GM21825 (cell line): Measurements from ENCODE around the gene TOM1L2.
"Not testable (repeated sequence)": the region's sequence is repeated elsewhere in the genome, so short reads cannot be mapped to it uniquely, and the experiment has no call there.

Source experiments
- ATAC-seq: cut with Tn5 transposase; IDR thresholded peaks from one replicate; pipeline ENCODE4 v1.9.1; 2021; ENCODE audit warnings: mild to moderate bottlenecking, moderate library complexity; ENCODE audit not compliant: unreplicated experiment

TOM1L2 gene

DNA sequence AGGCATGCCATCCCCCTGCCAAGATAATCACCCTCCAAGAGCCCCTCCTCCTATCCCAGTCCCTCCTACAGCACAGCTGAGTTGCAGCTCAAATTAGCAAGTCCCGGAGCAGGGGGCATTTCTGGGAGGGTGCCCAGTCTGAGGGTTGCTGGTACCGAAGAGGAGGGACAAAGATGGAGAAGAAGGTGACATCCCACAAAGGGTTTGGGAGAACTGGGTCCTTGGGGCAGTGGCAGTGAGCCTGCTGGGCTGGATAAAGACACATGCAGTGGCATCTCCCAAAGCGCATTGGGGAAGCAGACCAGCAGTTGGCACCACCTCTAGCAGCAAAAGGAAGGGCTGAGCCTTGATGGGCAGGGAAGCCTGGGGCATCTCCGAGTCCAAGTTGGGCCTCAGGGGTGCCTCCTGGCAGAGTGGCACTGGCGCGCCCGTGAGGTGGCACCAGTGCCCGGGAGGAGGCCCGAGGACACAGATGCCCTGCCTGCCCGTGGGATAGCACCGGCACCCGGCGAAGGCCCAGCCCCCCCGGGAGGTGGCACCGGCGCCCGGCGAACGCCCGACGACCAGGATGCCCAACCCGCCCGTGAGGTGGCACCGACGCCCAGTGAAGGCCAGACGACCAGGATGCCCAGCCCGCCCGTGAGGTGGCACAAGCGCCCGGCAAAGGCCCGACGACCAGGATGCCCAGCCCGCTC lies 622 bp downstream of the TOM1L2 start:
- no peak for ATAC-seq

DNA sequence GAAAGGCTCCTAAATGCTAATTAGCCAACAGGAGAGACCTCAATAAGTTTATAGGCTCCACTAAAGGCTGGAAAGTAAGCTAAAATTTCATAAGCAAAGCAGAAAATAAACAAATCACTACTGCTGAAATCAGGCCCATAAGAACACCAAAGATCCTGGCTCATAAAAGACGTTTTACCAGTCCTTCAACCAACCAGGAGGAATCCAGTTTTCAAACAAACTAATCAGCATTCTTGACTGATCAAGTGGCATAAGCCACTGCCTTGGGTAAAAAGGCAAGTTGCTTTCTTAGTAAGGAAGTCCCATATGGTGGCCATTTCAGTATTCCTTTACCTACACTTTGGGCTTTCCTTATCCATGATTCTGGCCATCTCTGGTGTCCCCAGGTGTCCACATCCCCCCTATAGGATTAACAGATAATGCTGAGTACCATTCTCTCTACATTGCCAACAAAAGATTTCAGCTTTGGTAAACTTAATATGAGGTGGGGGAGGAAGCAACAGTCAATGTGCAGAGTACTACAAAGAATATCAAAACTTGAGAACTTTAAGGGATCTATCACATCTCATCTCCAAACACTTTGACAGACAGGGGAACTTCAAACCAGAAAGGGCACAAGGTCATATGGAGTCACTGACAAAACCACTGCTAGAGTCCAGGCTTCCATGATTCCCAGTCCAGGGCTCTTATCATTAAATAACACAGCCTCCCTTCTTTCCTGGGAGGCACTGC lies 1.3 kb downstream of the TOM1L2 start:
- ATAC-seq: no peak

DNA sequence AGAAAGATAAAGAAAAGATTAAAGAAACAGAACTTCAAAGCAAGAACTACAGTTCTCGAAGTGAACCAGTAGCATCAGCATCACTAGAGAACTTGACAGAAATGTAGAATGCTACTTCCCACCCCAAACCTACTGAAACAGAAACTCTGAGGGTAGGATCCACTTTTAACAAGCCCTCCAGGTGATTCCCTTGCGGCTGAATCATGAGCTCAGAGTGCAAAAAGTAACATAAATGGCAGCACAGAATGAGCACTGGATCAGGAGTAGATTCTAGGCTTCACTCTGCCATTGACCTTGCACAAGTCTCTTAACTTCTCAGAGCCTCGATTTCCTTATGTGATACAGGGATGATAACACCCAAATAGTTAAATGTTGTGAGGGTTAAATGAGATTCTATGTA lies 5.8 kb downstream of the TOM1L2 start:
- ATAC-seq: no peak

DNA sequence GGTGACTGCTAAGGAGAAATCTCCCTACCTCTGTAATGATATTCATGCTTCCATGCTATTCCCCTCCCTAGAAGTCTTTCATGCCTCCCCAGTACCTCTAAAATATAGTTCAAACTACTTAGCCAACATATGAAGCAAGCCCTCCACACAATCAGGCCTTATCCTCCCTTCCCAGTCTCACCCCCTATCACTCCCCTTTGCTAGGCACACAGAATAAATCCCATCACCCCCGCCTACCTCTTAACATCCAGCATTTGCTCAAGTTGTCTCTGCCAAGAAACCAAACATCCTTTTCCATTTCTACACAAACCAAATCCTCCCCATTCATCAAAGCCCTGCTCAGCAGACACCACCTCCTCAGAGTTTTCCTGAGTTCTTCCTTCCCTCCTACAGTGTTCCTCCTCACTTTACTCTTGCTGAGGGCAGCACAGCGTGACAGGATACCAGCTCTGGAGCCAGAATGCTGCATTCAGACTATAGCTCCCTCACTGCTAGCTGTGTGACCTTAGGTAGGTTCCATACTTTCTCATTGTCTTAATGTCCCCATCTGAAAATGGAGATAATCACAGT lies 7.0 kb downstream of the TOM1L2 start:
- ATAC-seq: no peak

DNA sequence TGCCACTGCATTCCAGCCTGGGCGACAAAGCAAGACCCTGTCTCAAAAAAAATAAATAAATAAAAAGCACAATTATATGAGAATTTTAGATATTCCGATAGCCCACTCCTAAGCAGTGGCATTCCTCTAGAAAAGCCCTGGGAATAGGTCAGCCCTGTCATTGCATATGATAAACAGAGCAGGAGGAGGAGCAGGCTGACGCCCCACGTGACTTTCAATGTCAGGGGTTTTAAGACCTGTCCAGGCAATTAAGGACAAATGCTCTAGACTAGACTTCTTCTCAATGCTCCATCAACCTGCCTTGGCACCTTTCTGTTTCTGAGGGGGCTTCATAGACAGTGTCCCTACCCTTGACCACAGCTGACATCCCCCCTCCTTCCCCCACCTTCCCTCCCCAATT lies 7.5 kb downstream of the TOM1L2 start:
- no peak for ATAC-seq

DNA sequence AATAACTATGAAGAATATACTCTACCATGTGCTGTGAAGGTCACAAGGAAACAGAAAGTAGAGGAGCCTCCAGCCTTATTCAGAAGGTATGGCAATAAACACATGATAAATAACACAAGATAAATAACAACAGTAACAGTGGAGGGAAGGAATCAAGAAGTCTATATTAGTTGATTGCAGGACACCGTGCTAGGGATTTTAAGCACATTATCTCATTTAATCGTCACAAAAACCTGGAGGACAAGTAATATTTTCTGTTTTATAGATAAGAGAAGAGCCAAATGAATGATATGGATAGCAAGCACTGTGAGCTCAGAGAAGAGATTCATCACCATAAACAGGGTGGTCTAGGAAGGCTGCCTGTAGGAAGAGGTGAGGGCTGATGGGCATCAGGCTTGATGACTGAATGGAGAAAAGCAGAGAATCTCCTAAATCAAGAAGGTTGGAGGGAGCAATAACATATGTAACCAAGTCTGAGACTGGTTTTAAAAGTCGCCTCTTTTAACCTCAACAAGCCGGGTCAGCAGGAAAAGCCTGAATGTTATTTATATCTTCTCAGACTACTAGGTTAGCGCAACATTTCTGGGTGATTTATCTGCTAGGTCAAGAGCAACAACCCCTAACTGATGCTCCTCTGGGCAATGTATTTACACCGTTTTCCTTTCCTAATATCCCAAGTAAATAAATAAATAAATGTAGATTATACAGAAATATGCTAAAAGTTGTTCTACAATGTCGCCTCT lies 8.3 kb downstream of the TOM1L2 start:
- ATAC-seq: no peak

DNA sequence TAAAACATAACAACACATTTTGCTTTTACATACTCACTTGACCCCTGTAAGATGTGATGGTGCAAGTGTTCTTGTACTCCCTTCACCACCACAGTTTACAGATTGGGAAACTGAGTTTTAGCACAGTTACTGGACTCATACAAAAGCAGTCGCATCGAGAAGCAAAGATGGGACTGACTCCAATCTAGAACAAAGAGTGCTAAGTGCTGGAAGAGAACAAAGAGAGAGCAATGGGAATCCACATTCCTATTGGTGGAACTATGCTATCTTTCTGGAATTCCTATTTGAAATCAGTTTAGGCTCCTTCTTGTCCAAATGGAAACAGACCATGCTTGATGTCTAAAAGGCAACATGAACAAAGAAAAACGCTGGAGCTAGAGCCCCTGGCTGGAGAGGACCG lies 9.1 kb downstream of the TOM1L2 start:
- no peak for ATAC-seq

DNA sequence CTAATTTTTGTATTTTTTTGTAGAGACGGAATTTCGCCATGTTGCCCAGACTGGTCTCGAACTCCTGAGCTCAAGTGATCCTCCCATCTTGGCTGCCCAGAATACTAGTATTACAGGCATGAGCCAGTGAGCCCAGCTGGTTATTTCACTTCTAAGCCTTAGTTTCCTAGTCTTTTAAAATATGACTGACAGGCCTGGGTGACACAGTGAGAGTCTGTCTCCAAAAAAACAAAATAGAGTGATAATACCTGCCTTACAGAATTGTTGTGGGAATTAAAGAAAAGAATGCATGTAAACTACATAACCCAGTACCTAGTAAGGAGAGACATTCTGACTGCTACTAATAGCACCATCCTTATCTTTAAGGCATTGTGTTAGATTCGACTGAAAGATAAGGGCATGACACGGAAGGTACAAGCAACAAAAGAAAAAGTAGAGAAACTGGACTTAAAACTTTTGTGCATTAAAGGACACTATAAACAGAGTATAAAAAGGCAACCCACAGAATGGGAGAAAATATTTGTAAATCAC lies 11.6 kb downstream of the TOM1L2 start:
- no peak for ATAC-seq

DNA sequence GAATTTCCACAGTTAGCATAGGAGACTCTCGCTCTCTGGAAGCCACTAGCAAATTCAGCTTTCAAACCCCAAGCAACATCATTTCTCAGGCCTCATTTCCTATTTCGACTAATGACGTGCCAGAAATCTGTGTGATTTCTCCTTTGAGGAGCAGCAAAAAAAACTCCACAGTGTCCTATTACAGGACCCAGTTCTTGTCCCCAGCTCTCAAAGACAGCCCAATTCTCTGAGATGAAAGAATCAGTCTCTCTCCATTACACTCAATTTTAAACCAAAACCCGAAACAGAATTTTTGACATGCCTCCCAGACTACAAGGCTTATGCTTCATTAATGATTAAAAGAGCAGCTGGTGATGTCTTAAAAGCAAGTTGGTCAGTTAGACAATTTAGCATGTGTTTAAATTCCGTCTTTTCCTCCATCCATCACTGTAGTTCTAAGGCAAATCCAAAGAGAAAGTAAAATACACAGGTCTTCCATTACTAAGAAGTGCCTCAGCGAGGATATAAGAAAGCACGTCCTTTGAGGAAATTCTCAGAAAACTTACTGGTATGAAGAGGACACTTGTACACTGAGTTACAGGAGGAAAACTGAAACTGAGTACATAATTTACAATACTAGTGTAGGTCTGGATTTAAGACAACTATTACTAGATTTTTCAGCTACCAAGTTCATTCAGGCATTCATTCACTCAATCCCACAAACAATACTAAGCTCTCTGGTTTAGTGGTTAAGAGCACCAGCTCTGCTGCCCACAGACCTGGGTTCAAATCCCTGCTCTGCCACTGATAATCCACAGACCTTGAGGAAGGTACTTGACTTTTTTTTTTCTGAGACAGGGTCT lies 12.5 kb downstream of the TOM1L2 start:
- peak; percentile 62 for ATAC-seq

DNA sequence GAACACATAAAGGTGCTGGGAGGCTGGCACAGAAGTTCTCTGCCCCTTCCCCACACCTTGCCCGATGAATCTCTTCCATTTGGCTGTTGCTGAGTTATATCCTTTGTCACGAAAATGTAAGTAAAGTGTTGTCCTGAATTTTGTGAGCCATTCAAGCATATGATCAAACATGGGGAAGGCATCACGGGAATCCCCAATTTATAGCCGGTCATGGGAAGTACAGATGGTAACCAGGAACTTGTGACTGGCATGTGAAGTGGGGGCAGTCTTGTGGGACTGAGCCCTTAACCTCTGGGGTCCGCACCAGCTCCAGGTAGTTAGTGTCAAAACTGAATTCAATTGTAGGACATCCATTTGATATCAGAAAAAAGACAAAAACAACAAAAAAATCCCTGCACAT lies 13.2 kb downstream of the TOM1L2 start:
- no peak for ATAC-seq

DNA sequence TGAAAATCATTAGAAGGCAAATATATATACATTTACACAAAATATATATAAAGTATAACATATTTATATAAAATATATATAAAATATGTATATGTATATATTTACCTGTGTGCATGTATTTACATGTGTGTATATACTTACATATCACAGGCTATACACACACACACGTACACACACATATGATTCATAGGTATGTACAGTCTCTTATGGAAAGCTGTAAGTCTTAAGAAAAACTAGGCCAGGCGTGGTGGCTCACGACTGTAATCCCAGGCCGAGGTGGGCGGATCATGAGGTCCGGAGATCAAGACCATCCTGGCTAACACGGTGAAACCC lies 14.7 kb downstream of the TOM1L2 start:
- no peak for ATAC-seq

DNA sequence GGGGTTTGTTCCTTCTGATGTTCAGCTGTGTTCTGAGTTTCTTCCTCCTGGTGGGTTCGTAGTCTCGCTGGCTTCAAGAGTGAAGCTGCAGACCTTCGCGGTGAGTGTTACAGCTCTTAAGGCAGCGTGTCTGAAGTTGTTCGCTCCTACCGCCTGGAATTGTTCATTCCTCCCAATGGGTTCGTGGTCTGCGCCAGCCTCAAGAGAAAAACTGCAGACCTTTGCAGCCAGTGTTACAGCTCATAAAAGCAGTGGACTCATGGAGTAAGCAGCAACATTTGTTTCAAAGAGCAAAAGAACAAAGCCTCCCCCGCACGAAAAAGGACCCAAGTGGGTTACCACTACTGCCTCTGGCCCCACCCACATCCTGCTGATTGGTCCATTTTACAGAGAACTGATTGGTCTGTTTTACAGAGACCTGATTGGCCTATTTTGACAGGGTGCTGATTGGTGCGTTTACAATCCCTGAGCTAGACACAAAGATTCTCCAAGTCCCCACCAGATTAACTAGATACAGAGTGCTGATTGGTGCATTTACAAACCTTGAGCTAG lies 16.3 kb downstream of the TOM1L2 start:
- not testable (repeated sequence) for ATAC-seq

DNA sequence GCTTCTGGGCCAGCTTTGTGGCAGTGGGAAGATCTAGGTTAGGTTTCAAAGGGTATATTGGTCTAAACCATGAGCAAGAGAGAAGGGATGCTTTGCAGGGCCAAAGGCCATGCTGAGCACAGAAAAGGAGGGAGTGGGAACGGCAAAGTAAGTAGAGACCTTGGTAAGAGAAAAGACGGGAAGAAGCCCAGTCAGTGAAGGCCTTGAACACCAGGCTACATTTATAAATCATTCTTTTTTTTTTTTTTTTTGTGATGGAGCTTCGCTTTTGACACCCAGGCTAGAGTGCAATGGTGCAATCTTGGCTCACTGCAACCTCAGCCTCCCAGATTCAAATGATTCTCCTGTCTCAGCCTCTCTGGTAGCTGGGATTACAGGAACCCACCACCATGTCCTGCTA lies 18.1 kb downstream of the TOM1L2 start:
- no peak for ATAC-seq

DNA sequence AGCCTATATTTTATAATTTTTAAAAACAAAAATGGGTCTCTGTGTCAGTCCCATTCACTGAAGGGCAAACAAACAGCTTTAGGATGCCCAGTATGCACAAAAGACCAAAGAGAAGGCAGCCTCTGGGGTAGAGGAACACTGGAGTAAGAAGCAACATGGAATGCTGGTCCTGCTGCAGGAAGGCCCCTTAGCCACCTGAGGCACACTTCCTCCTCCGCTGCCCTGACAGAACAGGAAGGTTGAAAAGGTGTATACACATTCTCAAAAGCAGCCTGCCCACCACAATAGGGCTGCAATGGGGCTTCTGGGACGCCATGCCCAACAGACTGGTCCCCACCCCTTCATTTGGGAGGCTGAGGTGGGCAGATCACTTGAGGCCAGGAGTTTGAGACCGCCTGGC lies 19.5 kb downstream of the TOM1L2 start:
- ATAC-seq: no peak

DNA sequence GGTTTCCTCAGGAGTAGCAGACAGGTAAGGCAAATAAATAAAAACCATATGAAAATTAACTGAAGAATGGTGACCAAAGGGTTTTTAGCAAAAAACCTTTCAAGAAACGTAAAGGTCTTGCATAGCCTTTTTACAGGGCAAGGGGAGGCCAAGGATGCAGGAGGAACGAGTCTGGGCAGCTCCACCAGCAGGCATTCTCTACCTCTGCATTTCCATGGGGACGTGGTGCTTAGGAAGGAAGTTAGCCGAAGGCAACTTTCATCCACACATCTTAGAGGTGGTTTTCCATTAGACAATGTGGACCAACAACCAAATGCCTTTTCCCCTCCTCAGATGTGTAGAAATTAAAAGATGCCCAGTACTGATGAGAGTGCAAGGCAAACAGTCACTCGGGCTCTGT lies 20.7 kb downstream of the TOM1L2 start:
- ATAC-seq: no peak

DNA sequence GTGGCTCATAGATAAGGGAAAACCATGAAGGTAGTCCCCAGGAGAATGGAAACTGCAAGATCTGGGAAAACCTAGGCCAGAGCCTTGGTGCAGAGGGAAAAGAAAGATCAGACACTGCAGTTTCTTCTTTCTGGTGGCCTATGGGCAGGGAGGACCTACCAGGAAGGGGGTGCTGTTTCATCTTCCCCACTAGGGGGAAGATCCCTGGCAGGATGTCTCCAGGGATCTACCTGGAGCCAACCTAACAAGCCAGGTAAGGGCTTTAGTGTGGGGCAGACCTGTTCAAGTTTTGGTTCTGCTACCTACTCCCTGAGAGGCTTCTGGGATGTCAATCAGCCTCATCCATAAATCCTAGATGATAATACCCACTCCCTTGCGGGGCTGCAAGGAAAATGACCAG lies 21.4 kb downstream of the TOM1L2 start:
- ATAC-seq: no peak

DNA sequence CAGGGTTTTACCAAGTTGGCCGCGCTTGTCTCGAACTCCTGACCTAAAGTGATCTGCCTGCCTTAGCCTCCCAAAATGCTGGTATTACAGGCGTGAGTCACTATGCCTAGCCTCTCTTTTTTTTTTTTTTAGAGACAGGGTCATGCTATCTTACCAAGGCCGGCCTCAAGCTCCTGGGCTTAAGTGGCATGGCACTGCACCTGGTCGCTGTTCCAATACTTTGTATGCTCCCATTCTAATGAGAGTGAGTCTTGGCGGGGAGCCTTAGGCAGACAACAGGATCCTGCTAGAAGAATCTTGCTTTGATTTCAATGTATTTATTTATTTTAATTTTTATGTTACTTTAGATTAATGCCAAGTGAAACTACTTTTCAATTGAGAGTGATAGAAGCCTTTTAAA lies 21.9 kb downstream of the TOM1L2 start:
- no peak for ATAC-seq

DNA sequence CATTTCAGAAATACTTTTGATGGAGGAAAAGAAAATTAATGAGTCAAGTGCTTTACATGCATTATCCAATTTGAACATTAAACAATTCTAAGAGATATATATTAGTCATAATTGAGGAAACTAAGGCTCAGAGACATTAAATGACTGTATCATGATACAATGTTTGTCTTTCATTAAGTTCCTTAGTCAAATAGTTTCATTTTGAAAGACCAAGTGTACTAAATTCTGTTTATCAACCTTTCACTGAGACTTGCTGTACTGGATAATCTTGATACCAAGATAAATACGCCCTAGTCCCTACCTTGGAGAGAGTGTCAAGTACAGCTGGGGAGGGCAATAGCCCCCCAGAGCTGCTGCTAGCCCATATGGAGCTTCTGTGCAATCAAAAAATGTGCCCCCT lies 24.2 kb downstream of the TOM1L2 start:
- ATAC-seq: no peak

DNA sequence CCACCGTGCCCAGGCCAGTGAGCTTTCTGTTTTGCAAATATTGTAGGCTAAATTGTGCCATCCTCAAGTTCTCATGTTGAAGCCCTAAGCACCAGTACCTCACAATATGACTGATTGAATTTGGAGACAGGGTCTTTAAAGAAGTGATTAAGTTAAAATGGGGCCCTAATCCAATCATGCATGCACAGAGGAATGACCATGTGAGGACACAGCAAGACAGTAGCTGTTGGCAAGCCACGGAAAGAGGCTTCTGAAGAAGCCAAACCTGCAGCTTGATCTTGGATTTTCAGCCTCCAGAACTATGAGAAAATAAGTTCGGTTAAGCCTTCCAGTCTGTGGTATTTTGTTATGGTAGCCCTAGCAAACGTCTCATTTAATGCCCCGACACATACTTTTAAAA lies 24.9 kb downstream of the TOM1L2 start:
- ATAC-seq: no peak

DNA sequence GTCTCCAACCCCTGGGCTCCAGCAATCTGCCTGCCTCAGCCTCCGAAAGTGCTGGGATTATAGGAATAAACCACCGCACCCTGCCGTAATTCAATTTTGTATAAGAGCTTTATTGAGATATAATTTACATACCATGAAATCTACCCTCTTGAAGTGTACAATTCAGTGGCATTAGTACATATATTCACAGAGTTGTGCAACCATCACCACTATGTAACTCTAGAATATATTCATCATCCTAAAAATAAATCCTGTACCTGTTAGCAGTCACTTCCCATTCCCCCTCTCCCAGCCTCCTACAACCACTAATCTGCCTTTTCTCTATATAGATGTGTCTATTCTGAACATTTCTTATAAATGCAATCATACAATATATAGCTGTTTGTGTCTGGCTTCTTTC lies 26.1 kb downstream of the TOM1L2 start:
- ATAC-seq: no peak
